Hematopoietic multipotent progenitor cell treated with erythropoietin and hydrocortisone succinate and interleukin-3 and kit ligand, for 8 days (in vitro differentiated cells): ENCODE results near the gene MED7.

Experiments
- DNase-seq: peaks from one replicate; pipeline ENCODE4 v3.0.0-alpha.2; 2015

Gene MED7

DNA sequence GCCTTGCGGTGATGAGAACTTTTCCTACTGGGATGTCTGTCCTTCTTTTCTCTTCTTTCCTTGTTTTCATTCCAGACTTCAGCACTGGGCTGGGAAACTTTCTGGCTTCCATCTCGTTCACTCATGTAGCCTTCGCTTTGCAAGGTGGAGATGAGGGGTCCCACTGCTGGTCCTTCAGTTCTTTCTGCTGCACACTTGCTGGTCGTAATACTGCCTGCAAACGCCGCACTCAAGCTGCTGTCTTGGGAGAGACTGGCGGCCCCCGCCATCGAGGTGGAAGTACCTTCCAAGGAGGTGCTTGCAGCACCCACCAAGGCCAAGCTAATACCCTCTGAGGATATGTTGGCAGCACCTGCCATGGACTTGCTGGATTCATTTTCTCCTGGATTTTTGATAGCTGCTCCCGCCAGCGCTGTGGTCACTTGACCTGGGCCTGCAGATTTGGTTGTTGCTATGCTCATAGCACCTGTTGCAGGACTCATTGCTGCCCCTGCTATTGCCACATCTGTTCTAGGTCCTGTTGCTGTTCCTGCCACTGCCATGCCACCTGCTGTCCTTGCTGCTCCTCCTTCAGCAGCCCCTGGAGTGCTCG, 20.4 kb upstream of the MED7 start:
- no peak for DNase-seq

DNA sequence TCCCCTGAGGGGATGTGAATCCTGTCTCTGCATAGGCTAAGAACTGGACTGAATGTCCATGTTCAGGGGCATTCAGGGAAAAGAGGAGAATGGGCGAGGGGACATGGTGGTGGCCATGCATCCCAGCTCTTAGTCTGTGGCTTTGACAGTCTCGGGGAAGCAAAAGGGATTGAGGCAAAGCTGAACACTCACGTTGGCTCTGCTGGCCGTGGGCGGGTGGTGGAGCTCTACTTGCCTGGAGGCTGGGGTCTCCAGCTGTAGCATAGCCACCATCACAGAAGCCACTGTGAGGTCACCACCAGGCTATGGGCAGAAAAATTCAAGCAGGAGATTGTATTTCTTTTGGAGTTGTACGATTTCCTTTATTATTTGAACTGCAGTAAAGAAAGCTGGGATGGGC, 19.3 kb upstream of the MED7 start:
- DNase-seq = no peak

DNA sequence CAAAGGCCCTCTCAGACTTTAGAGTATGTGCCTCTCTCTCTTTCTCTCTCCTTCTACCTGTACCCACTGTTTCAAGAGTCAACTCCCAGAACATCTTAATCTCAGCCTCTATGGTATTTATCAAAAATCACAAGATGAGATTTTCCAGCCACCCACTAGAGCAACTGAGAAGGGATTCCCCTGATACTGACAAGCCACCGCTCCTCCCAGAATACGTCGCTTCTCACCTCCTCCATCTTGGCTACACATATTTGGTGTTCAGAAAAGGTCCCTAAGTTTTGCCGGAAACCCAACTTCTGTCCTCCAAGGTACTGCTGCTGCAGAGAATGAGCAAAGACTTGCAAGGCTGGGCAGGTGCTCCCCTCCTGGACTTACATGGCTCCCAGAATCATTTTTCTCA, 17.3 kb upstream of the MED7 start:
- no peak for DNase-seq

DNA sequence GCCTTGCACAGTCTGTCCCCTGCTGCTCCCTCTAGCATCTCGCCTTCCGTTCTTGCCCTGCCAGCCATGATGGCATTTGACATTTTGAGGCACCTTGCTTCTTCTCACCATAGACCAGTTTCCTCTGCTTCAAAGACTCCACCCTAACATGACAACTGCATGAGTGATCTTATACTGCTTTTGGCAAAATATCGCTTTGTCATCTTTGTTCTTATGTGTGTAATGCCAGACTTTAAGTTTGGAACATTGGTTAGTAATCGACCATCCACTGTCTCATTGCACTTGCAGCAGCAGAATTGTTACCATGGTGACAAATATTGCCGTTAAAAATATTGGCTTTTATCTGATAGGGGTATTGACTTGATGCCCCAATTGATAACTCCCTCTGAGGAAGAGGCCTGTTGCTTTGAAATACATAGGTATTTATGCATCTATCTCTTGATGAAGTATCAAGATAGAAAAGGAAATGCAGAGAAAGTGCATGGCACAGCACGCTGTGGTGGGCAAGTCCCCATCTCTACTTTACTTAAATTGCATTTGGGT, 16.6 kb upstream of the MED7 start:
- no peak for DNase-seq

DNA sequence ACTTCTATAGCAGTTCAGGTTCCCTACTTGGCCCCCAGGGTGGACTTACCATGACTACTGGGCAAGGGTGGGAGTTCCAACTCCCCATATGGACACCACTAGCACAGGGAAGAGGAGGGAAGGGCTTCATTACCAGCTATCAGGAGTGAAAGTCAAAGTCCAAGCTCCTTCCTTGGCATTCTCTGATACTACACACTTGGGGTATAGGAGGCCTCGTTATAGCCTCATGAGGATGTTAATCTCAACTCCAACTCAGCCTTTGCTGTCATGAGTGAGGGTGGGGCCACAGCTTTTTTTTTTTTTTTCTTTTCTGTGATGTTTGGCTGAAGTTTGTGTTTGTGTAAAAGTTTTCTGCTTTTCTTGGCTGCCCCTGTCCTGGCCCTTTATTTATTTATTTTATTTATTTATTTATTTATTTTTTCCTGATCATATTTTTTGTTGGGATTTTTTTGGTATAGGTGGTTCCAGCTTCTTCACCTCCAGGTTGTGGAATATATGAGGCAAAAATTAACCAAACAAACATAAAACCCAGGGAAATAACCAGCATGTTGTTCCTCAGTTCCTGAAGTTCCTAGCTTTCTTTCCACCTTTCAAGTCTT, 14.7 kb upstream of the MED7 start:
- DNase-seq = no peak

DNA sequence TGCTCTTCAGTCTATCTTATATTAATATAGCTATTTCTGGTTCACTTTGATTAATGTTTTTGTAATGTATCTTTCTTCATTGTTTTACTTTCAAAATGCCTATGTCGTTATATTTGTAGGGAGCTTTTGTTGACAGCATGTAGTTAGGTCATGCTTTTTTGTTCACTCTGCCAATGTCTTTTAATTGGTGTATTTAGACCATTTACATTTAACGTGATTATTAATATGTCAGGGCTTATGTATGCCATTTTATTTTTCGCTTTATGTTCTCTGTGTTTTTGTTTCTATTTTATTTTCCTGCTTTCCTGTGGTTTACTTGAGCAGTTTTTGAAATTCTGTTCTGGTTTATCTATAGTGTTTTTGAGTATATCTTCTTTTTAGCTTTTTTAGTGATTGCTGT, 12.6 kb upstream of the MED7 start:
- no peak for DNase-seq

DNA sequence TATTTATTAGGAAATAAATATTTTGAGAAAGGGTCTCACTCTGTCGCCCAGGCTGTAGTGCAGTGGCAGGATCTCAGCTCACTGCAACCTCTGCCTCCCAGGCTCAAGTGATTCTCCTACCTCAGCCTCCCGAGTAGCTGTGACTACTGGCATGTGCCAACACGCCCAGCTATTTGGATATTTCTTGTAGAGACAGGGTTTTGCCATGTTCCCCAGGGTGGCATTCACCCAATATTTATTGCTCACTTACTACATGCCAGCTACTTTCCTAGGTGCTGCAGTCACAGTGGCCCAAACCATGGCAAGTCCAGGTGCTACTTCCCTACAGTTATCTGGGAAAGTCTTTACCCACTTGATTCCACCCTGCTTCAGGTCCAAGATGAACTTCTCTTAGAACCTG, 8.3 kb upstream of the MED7 start:
- DNase-seq = no peak

DNA sequence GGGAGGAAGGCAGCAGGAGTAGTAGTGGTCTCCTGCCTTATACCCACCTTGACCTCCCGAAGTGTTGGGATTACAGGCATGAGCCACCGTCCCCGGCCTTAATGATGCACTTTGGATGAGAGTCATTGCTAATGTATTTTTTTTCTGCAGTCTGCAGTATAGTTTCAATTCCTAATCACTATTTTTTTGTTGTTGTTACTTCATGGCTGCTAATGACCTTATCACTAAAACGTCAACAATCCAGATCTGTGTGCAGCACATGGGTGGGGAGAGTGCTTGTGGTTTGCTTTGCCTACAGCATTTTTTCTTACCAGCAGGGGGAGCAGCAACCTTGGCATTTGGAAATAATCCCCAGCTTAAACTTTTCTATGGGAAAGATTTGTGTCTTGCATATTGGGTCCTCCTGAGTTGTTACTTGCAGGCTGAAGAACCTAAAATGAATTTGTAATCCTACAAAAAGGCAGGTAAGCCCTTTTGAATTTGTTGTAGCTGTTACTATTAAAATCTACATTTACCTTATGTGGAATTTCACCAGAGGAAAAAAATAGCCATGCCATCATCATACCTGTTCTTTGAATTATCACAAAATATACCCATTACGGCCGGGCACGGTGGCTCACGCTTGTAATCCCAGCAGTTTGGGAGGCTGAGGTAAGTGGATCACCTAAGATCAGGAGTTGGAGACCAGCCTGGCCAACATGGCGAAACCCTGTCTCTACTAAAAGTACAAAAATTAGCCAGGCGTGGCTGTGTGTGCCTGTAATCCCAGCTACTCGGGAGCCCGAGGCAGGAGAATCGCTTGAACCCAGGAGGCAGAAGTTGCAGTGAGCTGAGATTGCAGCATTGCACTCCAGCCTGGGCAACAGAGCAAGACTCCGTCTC, 6.3 kb upstream of the MED7 start:
- DNase-seq = peak; percentile 92

DNA sequence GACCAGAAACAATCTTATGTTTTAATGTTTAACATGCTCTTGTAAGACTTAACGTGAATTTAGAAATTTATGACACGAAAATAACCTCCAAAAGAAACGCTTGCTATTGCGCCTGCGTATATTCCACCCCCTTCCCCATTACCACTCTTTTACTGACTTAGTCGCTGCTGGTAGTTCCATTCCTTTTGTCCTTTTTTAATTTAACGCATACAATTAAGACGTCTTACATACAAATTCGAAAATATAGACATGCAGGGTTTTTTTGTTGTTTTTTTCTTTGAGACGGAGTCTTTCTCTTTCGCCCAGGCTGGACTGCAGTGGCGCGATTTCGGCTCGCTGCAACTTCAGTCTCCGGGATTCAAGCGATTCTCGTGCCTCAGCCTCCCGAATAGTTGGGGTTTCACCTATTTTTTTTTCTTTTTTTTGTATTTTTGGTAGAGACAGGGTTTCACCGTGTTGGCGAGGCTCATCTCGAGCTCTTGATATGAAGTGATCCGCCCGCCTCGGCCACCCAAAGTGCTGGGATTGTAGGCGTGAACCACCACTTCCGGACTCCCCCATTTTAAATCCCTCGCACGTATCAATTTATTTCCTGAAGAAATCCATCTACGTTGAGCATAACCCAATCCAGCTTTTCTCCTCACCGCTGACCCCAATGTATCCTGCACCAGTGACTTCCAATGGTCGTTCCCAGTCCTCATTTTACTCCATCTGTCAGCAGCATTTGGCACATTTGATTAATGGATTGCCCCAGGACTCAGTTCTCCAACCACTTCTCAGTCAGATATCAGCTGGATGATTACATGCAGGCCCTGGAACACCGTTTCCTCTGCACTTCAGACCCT, 684 bp upstream of the MED7 start:
- DNase-seq = peak; percentile 74

DNA sequence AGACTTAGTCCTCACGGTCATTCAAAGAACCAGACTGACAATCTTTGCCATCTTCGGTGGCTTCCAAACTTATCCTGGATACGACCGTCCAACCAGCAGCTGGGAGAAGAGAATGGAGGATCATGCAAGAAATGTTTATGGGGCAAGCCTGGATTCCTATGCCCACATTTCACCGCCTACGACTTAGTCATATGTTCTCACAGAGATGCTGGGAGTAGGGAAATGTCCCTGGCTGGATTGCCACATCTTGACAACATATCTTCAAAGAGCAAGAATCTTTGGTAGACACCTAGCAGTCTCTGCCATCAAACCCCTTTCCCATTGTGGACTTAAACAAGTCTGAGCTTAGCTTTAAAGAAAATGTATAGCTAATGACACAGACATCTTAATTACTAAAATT, 5.0 kb downstream of the MED7 start:
- no peak for DNase-seq

DNA sequence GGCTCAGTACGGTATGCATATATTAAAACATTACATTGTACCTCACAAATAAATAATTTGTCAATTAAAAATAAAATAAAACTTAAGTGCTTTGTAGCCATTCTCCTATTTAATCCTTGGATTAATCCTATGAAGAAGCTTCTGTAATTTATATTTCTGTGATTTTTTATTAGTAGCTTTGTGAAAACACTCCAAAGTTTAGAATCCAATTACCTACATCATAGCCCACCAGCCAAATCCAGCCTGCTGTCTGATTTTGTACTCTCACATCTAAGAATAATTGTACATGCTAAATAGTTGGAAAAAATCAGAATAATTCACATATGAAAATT, 10.4 kb downstream of the MED7 start:
- DNase-seq = no peak

DNA sequence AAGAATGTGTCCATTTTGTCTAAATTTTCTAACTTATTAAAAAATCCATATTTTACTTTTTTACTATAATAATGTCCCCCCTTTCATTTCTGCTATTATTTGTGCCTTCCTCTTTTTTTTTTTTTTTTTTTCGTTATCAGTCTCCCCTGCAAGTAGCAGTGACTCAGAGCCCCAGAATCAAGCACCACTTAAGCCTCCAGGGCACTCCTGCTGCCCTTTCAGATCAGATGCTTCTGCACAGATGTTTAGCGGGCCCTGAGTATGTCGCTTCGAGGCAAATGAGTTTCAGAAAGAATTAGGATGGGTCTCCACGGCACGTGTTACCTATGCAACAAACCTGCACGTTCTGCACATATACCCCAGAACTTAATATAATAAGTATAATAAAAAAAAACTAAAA, 11.7 kb downstream of the MED7 start:
- peak; percentile 84 for DNase-seq

DNA sequence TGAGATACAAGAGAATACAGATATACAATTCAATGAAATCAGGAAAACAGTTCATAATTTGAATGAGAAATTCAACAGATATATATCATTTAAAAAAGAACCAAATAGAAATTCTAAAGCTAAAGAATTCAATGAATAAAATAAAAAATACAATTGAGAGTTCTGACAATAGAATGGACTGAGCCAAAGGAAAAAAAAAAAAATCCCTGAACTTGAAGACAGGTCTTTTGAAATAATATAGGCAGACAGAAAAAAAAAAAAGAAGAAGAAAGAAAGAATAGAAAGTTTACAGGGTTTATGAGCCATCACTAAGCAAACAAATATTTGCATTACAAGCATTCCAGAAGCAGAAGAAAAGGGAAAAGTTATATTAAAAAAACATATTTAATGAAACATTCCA, 21.0 kb downstream of the MED7 start:
- DNase-seq = no peak

DNA sequence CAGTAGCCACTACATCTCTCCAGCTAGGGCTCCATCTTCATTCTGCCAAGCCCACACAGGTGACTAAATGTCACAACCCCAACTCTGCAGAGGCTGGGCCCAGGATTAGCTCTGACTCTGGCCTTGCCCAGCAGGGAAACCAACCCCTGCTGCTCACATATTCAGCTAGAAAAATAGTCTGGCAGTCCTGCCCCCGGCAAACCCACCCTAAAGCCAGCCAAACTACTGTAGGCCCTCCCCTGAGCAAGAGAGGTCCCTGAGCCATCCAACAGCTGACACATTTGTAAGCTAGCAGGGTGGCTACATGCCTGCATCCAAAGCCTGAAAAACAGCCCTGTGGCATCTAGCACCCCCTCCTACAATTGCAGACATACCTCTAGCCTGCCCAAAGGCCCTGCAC, 22.6 kb downstream of the MED7 start:
- DNase-seq = no peak

DNA sequence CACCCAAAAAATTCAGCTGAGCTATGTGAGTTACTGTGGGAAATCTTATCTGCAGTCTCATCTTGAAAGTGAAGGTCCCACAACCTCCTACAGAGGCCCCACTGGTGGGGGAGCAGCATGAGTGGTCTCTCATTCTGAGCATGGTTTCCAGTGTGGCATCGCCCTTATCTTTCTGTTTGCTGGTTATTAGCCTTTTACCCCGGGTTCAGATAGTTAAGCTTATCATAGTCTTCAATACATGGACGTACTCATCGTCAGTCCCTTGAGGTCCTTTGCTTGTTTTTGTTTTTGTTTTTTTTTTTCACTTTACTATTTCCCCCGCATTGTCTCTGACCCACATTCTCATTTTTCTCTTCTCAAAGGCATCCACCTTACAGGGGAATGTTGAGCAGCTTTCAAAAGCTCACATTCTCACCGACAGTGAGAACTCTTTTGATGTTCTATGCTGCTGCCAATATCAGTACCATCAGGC, 26.1 kb downstream of the MED7 start:
- peak; percentile 77 for DNase-seq

DNA sequence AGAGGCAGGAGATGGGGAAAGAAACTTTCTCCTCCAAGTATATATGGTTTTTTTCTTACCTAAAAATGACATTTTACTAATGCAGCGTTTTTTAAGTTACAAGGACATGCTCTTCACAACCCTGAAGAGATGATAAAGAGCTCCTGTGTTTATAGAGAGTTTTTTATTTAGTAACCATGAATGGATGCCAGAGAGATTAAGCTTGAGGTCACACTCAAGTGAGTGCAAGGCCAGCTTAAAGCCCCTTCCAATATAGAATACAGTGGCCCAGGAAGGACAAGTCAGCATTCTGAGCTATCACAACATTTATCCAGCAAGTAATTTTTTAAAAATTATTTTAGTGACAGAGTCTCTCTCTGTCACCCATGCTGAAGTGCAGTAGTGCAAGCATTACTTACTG, 27.2 kb downstream of the MED7 start:
- DNase-seq = peak; percentile 46

DNA sequence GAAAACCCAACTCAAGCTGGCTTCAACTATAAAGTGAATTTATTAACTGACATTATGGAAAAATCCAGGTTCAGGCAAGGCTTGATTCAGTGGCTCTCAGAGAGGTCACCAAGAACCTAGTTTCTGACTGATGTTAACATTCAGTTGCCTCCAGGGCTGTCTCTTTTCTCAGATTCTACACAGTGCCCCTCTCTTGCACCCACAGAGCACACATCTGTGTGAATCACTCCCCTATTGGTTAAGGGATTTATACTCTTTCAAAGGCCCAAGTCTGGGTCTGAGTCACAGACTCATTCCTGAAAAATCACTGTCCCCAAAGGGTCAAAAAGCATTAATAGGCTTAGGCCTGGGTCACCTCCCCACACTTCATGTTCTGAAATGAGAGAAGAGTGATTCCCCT, 27.7 kb downstream of the MED7 start:
- DNase-seq = no peak

DNA sequence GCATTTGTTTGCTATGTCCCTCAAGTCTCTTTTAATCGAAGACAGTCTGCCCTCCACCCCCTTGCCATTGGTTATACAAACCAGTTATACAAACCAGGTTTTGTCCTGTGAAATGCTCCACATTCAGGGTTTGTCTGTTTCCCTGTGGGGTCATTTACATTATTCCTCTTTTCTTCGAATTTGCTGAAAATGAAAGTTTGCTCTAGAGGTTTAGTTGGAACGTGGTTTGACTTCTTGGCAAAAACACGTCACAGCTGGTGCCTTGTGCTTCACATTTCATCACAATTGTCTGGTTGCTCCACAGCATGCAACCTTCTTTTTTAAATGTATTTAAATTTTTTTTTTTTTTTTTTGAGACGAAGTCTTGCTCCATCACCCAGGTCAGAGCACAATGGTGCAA, 29.7 kb downstream of the MED7 start:
- no peak for DNase-seq

DNA sequence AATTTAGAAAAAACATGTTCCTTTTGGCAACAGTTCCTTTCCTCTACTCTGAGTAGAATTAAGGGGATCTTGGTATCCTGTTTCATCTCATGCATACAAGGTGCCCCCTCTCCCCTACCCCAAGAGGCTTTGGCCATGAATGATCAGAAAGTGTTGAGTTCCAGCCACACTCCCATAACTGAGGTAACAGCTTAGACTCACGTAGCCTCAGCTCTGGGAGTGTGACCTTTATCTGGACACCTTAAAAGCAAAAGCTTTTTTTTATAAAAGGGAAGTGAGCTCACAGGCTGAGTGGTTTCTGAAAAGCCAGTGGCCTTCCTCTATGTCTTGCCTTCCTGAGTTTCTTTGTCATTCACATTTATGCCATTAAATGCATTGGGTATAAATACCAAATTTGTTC, 32.9 kb downstream of the MED7 start:
- peak; percentile 30 for DNase-seq

DNA sequence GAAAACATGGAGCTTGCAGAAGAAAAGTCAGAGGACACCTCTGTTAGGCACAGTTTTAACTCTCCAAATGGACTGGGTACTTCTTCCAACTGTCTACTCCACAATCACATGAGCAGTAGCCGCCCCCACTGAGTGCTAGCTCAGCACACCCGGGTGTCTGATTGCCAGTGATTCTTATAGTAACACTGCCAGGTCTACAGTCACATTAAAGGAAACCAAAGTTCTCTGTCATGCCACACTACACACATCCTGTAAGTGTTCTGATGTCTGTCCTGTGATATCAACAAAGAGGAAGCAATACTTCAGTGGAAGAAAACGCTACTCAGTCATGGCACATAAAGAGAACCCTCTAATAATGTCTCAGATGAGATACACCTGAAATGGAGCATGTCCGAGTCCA, 33.7 kb downstream of the MED7 start, which contains the start of gene HAVCR2:
Gene HAVCR2, minus strand, starts transcription at position 69 of the 400 bp plus-strand sequence. Its CDS starts 61 bp downstream, at position 8.
- peak; percentile 48 for DNase-seq

DNA sequence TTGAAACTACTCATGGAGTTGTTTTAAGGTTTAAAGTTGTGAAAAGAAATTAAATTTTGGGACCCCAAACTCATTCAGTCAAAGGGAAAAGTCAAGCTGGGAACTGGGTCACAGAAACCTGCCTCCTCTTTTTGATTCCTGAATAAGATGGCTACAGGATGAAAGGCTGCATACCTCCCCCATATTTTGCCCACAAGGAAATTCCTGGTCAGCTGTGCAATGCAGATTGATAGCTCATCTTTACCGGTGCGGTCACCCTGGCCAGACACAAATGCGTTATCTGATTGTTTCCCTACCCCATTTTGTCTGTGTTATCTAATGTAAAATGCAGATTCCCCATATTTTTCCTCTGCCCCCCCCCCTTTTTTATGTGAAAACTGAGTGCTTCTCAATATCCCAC, 35.2 kb downstream of the MED7 start:
- no peak for DNase-seq

DNA sequence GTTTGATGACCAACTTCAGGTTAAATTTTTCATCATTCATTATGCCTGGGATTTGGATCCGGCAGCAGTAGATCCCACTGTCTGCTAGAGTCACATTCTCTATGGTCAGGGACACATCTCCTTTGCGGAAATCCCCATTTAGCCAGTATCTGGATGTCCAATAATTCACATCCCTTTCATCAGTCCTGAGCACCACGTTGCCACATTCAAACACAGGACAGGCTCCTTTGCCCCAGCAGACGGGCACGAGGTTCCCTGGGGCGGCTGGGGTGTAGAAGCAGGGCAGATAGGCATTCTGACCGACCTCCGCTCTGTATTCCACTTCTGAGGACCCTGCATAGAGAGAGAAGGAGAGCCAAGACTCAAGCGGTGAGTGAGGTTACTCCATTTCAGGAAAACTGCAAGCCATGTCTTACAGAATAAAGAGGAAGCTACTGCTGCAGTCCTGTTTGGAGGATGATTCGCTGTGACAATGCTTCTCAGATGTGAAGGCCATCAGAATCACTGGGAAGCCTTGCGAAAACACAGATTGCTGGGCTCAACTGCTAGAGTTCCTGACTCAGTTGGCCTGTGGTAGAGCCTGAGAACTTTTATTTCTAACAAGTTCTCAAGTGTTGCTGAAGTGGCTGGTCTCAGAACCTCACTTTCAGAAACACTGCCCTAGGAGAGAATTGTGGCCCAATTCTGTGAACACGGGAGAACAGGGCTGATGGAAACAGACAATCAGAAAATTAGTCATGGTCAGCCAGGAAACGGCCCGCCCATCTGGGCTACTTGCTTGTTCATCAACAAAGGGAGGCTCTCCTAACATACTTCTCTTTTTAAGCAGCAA, 35.8 kb downstream of the MED7 start:
- DNase-seq = peak; percentile 34
